T47D (cell line): ENCODE measurements around the gene CCDC183.

ENCODE experiments used
- DNase-seq, 2 experiments: peaks; one replicate each; pipeline versions ENCODE4 v3.0.0 to v3.0.0-alpha.2; 2011 to 2012; ENCODE audit warnings: low read depth in 1 of 2, low spot score in 1 of 2
- JUND ChIP-seq: IDR thresholded peaks from 2 replicates; pipeline ENCODE4 v1.6.1; 2012; ENCODE audit warnings: low read depth
- in situ Hi-C: cut with HindIII; loops from 2 replicates; pipeline ENCODE4 v1.10.0; 2016; ENCODE audit warnings: low sequenced_read_pairs, low pct_unique_long_range_greater_than_20kb

Gene CCDC183

DNA sequence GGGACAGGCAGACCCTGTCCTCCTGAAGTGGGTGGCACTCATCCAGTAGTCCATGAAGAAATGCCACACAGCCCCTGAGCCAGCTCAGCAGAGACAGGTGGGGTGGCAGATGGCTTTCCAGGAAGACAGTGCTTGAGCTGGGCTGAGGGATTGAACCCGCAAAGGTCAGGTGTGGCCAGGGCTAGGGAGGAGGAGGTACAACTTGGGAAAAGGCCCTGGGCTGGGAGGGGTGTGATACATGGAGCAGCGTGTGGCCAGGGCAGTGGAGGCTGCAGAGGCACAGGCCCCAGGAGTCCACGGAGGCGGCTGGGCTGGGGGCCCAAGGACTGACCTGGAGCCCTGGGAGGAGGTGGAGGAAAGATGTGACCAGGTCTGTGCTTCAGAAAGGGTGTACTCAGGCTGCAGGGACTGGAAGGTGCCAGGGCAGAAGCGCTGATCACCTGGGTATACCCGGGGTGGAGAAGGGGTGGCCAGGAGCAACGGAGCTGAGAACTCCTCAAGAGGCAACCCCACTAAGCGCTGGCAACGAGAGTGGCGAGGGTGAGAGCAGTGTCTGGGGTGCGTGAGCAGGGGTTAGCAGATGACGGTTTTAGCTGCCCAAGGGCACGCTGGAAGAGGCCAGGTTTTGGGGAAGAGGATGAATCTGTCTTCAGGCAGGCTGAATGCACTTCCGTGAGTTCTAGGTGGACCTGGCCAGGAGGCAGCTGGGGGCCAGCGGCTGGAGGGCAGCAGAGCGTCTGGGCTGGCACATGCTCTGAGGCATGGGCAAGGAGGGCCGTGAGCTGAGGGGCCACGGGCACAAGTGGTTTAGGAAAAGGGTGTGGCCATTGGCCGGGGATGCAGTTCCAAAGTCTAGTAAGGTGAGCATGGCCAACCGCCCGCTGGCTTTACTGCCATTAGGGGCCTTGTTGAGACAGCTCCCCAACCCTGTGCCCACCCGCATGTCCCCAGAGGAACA lies 7.7 kb downstream of the CCDC183 start:
- no peak for DNase-seq
- TF ChIP-seq JUND: no peak
- in situ Hi-C loops: no loop called here

DNA sequence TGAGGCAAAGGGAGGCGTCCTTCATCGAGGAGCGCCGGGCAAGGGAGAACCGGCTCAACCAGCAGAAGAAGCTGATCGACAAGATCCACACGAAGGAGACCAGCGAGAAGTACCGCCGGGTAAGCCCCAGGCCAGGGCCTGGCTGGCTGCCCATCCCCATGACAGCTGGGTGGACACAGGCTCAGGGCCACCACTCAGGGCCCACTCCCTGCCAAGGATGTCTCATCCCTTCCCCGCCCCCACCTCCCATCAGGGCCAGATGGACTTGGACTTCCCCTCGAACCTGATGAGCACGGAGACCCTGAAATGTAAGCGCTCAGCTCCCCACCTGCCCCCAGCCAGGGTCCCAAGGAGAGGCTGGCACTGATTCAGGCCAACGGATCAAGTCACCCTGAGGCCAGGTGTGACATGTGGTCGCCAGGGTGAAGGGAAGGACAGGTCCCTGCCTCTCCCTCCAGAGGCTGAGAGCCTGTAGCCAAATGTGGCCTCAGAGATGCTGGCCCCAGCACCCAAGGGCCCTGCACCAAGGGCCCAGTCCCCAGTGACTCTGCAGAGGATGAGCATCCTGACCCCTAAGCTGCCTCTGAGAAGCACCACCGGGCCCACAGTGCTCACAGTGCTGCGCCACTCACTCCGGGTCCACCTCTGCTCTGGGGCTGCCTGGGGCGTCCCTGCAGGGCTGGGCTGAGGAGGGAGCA lies 8.5 kb downstream of the CCDC183 start:
- in situ Hi-C loops: no loop called here
- no peak for TF ChIP-seq JUND
- DNase-seq: peak in 1 of 2 experiments; percentile 69

DNA sequence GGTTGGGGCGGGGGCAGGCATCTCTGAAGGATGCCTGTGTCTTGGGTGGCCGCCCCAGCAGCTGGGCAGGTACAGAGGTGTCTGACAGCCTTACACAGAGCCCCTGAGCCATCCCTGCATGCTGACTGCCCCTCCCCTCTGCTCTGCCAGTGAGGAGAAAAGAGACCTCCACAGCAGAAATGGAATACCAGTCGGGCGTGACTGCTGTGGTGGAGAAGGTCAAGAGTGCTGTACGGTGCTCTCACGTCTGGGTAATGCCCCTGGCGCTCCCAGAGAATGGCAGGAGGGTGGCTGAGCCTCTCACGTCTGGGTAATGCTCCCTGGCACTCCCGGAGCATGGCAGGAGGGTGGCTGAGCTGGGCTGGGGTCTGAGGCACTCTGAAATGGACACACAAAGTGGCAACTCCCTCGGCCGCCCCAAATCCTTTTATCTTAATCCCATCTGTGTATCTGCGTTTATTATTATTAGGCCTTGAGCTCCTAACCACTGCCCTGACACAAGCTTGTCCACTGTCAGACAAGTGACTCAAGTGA lies 9.1 kb downstream of the CCDC183 start:
- DNase-seq: no peak
- no peak for TF ChIP-seq JUND
- in situ Hi-C loops: no loop called here

DNA sequence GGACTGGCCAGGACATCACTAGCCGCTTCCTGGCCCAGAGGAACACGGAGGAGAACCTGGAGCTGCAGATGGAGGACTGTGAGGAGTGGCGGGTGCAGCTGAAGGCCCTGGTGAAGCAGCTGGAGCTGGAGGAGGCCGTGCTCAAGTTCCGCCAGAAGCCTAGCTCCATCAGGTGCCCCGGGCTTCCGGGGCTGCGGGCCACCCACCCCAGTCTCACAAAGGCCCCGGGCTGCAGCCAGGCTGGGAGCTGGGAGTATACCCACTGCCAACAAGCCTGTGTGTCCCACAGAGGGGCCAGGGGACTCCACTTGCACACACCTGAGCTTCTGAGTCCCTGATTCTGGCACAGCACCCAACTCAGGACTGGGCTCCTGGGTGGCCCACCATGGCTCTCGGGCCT lies 9.9 kb downstream of the CCDC183 start:
- no peak for DNase-seq
- in situ Hi-C loops: no loop called here
- no peak for TF ChIP-seq JUND

DNA sequence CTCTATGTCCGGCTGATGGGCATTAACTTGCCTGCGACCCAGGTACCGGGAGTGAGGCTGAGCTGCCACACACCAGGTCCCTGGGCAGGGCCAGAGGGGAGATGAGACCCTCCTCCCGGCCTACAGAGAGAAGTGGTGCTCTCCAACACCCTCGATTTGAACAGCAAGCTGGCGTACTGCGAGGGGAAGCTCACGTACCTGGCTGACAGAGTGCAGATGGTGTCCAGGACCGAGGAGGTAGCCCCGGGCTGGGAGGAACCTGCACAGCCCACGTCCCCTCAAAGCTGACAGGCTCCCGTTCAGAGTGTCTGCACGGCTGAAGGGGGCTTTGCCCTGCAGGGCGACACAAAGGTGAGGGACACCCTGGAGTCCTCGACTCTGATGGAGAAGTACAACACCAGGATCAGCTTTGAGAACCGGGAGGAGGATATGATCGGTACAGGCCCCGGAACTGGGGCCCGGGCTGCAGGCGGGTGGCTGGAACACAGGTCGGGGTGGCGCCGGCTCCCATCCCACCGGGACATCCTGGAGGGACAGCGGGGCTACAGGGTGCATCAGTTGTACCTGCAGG lies 10.6 kb downstream of the CCDC183 start:
- in situ Hi-C loops: no loop called here
- TF ChIP-seq JUND: no peak
- DNase-seq: no peak

GRCh38 chr9:136807281-136808074 lies 11.3 kb downstream of the CCDC183 start, which contains the start of gene RABL6:
Gene RABL6, plus strand, starts transcription at chr9:136807948. Its CDS starts 249 bp downstream, at chr9:136808197.
- in situ Hi-C loops: no loop called here
- TF ChIP-seq JUND: no peak

DNA sequence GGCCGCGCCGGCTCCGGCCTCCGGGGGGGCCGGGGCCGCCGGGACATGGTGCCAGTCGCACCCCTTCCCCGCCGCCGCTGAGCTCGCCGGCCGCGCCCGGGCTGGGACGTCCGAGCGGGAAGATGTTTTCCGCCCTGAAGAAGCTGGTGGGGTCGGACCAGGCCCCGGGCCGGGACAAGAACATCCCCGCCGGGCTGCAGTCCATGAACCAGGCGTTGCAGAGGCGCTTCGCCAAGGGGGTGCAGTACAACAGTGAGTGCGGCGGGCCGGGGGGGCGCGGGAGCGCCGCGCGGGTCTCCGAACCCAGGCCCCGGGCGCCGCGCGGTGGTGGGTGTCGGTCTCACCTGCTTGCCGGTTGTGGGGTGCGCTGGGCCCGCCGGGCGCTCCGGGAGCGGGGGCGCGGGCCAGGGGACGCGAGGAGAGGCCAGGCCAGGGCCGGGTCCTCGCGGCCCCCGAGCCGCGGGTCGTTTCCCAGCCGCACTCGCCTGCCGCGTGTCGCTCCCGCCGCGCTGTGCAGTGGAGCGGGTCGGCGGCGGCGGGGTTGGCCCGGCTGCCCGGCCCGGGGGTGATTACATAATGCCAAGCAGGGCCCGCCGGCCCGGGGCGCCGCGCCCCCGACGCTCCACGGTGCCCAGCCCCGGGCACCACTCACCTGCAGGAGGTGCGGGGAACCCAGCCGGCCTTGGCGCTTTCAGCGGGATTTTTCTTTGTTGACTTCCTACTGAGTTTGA lies 12.1 kb downstream of the CCDC183 start:
- no peak for TF ChIP-seq JUND
- in situ Hi-C loops: no loop called here

More at GRCh38 chr9:136807281-136808074, 11.3 kb downstream of the CCDC183 start, which contains the start of gene RABL6:
- DNase-seq: peak; percentile 83 to 98

GRCh38 chr9:136808806-136809158 lies 12.6 kb downstream of the CCDC183 start:
- TF ChIP-seq JUND: no peak
- in situ Hi-C loops: no loop called here
- DNase-seq: peak; percentile 54 to 61

More for the DNA sequence above, 12.1 kb downstream of the CCDC183 start:
- DNase-seq: peak in 1 of 2 experiments; percentile 60

GRCh38 chr9:136814725-136815421 lies 18.7 kb downstream of the CCDC183 start:
- in situ Hi-C loops: no loop called here
- no peak for TF ChIP-seq JUND
- no peak for DNase-seq

- DNase-seq: no peak
- TF ChIP-seq JUND: no peak
- in situ Hi-C loops: no loop called here
These were observed 19.3 kb downstream of the CCDC183 start for GRCh38 chr9:136815422-136815782.
